Left cardiac atrium (tissue), 4 donors: ENCODE data around the gene ROPN1. TPM values are rescaled to one million over a fixed set of nuclear protein-coding genes. Genes with fewer than 3 reads are reported as not detected.
"Not testable (repeated sequence)": the region's sequence is repeated elsewhere in the genome, so short reads cannot be mapped to it uniquely, and the experiment has no call there.

Experiments
- ATAC-seq, 2 donors: fragments of 200-7000 bp; cut with Tn5 transposase; one replicate each; pipeline ENCODE4 v1.9.1; 2020; ENCODE audit warnings: mild to moderate bottlenecking in 2 of 2, moderate library complexity in 2 of 2
- DNase-seq: peaks from one replicate; pipeline ENCODE4 v3.0.0-alpha.2; 2020
- intact Hi-C, 2 donors: fragments of 100-400 bp; cut with DNase I; formaldehyde crosslinking; loops; one replicate each; pipeline versions ENCODE4 v1.14.1 to v1.15.1; 2022 to 2023
- long read RNA-seq: library from polyadenylated mRNA; unstranded; transcript quantifications from one replicate; pipeline ENCODE4 v2.0.0, GENCODE V29; 2021
- total RNA-seq, 2 donors: library from RNA; stranded (reverse); fragmentation: NEBNext Ultra II Directional; extraction: Animal tissue kit (Norgen Biotek cat#: 25700); gene quantifications; one replicate each; pipeline ENCODE4 v1.2.1, GENCODE V29; 2021
- donor health status: DM: no; HTN: yes; CAD: no.
- donor health status: DM: no; HTN: yes; CAD: no; lungs with severe emphysema.
- donor health status: DM: yes; HTN: yes; CAD: no.
- donor health status: Dilated cardiomyopathy.

The ROPN1 gene
- under 1 TPM in 1 of 2 donors, not detected in 1; 0.29 TPM for total RNA-seq
- long read RNA-seq = 0 reads

DNA sequence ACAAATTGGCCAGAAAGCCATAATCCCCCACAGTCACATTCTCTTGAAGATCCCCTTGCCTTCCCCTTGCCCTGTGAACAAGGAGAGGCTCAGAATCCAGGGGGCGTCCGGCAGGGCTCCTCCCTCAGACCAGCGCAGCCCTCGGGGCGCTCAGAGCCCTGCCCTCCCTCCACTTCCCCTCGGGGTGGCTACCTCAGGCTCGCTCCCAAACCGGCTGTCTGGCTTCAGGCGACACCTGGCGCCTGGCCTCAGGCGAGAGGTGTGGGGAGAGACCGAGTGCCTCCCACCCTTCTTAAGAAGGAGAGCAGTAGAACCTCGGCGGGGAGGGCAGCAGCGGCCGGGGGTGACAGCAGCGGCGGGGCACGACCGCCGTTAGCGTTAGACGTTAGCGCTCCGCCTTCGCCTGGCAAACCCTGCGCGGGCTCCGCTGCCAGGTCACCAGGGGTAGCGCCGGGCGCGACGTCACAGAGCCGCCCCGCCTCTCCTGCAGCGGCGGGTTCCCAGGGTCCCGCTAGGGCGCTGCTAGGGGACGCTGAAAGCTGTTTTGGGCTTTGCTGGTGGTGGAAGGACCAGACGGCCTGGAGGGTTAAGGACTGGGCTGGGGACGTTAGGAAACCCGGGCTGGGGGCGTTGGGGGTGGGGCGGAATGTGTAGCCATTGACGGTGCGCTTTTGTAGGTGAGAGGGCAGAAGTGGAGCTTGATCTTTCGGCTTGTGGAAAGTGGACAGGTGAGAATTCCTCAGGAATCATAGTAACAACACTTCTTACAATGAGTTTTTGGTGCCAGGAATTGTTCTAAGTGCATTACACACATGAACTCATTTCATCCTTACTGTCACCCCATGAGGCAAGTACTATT, at the start of gene ROPN1:
ROPN1 (minus strand) TSS at position 395 of the 859 bp plus-strand sequence. CDS start 11,643 bp downstream, outside the sequence.
- intact Hi-C loops, DNase-seq: not testable (repeated sequence)
- ATAC-seq = peak; percentile 93 to 95

GRCh38 chr3:124041553-124041952, 49.6 kb upstream of the ROPN1 start:
- ATAC-seq (no peak), DNase-seq (no peak)
- intact Hi-C loops = no loop called here

DNA sequence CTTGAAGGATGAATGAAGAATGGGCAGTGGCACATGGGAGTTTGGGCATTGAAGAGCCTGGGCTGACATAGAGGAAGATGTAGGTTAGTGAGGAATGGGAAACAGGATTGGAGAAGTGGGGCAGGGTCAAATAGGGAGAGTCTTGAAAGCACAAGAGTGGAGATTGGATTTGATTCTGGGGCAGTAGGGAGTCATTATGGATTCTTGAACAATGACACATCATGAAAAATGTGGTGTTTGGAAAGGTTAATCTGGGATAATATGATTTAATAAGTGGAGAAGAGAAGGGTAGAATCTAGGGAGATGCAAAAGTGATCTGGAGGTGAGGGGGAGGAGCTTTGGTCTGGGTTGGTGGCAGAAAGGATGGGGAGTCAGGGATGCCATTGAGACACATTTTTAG, 45.4 kb upstream of the ROPN1 start:
- DNase-seq (no peak), ATAC-seq (no peak)
- intact Hi-C loops = no loop called here

DNA sequence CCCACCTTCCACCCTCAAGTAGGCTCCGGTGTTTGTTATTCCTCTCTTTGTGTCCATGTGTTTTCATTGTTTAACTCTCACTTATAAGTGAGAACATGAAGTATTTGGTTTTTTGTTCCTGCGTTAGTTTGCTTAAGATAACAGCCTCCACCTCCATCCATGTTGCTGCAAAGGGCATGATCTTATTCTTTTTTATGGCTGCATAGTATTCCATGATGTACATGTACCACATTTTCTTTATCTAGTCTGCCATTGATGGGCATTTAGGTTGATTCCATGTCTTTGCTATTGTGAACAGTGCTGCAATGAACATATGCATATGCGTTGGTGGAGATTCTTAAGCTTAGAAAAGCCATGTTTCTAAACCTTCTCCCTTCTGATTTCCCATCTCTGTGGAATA, 44.3 kb upstream of the ROPN1 start:
- ATAC-seq, intact Hi-C loops, DNase-seq: not testable (repeated sequence)

DNA sequence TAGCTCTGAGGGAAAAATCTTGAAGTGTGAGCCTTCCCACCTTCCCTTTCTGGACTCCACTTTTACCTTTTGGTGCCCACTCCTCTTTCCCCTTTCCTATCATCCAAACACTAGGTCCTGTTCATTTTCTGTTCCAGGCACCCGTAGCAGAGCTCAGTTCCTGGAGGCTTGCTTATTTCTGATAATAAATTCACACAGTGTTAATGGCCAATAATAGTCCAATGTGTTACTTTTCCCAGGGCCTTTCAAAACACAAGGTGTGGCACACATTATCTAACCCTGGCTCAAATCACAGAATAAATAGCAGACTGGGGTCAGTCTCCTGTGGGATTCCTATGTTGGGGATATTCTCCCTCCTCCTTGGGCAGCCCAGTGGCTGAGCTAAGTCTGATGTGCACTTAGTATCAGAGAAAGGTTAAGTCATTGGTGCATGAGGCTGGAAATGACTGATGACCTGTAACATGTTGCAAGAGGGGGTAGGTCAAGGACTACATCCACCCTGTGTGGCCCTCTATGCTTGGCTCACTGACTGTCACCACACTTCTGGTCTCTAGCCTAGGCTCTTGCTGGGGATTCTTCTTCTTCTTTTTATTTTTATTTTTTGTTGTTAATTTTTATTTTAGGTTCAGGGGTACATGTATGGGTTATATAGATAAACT, 43.7 kb upstream of the ROPN1 start:
- intact Hi-C loops = no loop called here
- no peak for ATAC-seq
- no peak for DNase-seq

GRCh38 chr3:124034844-124035152, 42.9 kb upstream of the ROPN1 start:
- DNase-seq = no peak
- ATAC-seq = no peak
- intact Hi-C loops = loop anchor here (5.0 kb wide), 1 partner anchor 248 kb away; no protein-coding TSS in a partner anchor

GRCh38 chr3:124034016-124034843, 42.3 kb upstream of the ROPN1 start:
- DNase-seq = peak; percentile 23
- ATAC-seq = peak; percentile 14 to 32
- intact Hi-C loops = loop anchor here (5.0 kb wide), 1 partner anchor 248 kb away; no protein-coding TSS in a partner anchor

GRCh38 chr3:124033360-124034015, 41.6 kb upstream of the ROPN1 start, which contains the start of gene KALRN:
Gene KALRN, plus strand, starts transcription at chr3:124033369.
- intact Hi-C loops = loop anchor here (5.0 kb wide), 1 partner anchor 249 kb away; no protein-coding TSS in a partner anchor
- DNase-seq (peak; percentile 32), ATAC-seq (peak; percentile 28 to 64)

DNA sequence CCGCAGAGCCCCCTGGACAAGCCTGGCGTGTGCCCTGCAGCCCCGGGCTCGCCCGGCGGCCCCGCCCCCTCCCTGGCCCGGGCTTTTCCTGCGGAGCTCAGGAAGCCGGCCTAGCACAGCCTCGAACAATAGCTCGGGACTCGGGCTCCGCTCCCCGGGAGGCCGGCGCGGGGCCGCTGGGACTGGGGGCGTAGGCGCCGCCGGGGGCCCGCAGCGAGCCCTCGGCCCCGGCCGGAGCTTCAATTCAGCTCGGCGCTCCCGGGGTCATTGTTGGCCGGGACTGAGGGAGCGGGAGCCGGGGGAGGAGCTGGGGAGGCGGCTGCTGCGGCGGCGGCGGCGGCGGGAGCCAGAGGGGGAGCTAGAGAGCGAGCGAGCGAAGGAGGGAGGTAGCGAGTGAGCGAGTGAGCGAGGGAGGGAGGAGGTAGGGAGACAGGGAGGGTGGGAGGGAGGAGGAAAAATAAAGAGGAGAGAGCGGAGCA, 41.0 kb upstream of the ROPN1 start:
- ATAC-seq (peak; percentile 94 to 95), DNase-seq (peak; percentile 85)
- intact Hi-C loops = loop anchor here (5.0 kb wide), 1 partner anchor 249 kb away; no protein-coding TSS in a partner anchor

DNA sequence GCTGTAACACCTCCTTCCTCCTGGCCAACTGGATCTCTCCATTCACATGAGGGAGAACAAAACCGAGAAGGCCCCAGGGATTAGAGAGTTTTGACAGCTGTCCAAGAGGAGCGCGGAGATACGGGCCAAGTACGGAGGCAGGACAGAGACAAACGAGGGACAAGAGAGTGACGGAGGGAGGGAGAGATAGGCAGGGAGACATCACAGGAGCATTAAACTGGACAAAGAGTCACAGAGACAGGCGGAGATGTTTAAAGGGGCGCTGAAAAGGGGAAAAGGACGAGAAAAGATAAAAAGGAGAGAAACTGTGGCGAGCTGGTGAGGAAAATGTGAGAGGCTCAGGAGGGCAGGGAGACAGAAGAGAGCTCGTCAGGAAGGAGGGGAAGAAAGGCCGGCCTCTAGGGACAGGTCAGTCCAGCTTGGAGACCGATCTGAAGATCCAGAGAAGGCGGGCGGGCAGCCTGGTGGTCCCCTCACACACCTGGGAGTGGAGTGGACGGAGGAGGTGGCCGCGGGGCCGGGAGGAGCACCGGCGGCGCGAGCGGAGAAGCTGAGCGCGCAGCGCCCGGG, 40.5 kb upstream of the ROPN1 start:
- peak; percentile 51 to 69 for ATAC-seq
- peak; percentile 48 for DNase-seq
- intact Hi-C loops = loop anchor here (5.0 kb wide), 1 partner anchor 250 kb away; no protein-coding TSS in a partner anchor

DNA sequence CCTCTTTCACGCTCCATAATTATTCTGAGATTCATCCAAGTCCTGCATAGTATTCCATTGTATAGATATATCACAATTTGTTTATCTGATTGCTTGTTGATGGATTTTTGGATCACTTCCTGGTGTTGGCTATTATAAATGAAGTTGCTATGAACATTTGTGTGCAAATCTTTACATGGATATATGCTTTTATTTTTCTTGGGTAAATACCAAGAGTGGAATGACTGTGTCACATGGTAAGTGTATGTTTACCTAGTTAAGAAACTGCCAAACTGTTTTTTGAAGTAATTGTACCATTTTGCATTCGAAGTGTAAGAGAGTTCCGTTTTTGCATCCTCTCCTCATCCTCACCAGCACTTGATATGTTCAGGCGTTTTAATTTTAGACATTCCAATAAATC, 34.6 kb upstream of the ROPN1 start:
- intact Hi-C loops = loop anchor here in 1 of 2 donors (10.0 kb wide), 1 partner anchor 328 kb away; no protein-coding TSS in a partner anchor
- no peak for ATAC-seq
- no peak for DNase-seq

- DNase-seq, ATAC-seq: not testable (repeated sequence)
- intact Hi-C loops = loop anchor here in 1 of 2 donors (10.0 kb wide), 1 partner anchor 331 kb away; no protein-coding TSS in a partner anchor
Measured at GRCh38 chr3:124023531-124023930, 31.6 kb upstream of the ROPN1 start.

- intact Hi-C loops = loop anchor here (5.0 to 10.0 kb wide), 3 partner anchors 58 to 536 kb away; no protein-coding TSS in a partner anchor
- no peak for DNase-seq
- no peak for ATAC-seq
Measured at GRCh38 chr3:124019291-124019690, 27.4 kb upstream of the ROPN1 start.

DNA sequence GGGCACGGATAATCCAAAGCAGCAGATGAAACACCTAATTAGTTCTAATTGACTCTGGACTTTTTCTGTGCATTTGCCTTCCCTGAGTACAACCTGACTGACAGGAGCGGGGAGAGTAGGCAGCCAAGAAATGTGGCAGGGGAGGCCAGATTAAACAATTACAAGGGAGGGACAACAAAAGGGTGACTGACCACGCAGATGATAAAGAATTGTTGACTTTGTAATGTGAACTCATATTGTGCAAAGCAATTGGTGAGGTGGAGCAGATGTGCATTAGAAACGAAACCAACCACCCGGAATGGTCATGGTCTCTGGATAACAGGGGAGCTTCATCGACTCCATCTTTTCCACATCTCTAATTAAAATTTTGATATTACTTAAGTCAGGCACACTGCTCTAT, 25.6 kb upstream of the ROPN1 start:
- peak in 1 of 2 donors; percentile 38 for ATAC-seq
- intact Hi-C loops = loop anchor here (2.0 to 10.0 kb wide), 5 partner anchors 60 to 537 kb away; no protein-coding TSS in a partner anchor
- not testable (repeated sequence) for DNase-seq

DNA sequence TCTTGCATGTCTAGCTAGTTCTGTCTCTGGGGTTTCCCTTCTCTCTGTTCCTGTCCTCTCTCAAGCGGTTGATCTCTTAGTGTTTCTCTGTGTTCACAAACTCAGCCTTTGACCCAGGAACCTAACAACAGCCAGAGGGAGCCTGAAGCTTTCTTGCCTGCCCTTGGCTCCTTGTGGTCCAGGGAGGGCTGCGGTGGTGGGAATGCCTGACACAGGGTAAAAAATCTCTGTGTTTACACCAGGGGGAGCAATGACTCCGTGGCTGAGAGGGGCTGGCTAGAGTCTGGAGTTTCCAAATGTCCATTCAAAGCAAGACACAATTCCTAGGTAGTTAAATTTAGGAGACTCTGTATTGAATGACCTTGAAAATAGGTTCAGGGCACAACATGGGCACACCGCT, 24.6 kb upstream of the ROPN1 start:
- intact Hi-C loops = loop anchor here (2.0 to 10.0 kb wide), 5 partner anchors 61 to 538 kb away; no protein-coding TSS in a partner anchor
- ATAC-seq (peak; percentile 90 to 98), DNase-seq (peak; percentile 35)

DNA sequence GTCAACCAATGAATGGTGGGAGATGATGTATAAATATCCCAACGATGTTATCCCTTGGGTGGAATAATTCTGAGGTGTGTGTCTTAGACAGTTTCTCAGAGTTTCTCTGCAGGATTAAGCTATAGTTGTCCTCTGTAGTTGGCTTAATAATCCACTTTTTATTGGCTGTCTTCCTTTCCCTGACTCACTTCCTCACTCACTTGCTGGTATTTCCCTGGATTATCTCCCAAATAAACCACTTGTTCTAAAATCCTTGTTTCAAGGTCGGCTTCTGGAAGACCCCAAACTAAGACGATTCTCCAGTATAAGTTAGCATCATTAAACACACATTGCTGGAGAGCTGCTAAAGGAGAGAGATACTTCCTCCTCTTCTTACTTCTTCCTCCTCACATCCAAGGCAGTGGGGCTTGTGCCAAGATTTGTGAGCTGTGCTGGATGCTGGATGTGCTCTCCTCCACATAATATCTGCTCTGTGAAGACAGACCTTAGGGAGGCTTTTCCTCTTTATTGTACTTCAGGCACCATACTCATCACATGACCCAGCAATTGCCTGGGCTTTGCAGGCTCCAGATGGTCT, 22.5 kb upstream of the ROPN1 start:
- intact Hi-C loops = loop anchor here (10.0 kb wide), 2 partner anchors 450 to 540 kb away; no protein-coding TSS in a partner anchor

DNA sequence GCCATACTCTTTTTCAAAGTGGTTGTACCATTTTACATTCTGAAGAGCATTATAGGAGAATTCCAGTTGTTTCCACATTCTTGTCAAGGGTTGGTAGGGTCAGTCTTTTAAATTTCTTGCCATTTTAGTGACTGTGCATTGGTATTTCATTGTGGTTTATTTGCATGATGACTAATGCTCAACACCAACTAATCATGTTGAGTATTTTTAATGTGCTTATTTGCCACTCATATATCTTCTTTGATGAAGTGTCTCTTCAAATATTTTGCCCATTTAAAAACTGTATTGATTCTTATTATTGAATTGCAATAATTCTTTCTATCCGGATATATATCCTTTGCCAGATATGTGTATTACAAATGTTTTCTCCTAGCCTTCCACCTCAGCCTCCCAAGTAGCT, 16.4 kb upstream of the ROPN1 start:
- intact Hi-C loops, DNase-seq, ATAC-seq: not testable (repeated sequence)

More for the DNA sequence above, 22.5 kb upstream of the ROPN1 start:
- peak in 1 of 2 donors; percentile 56 for ATAC-seq
- peak; percentile 27 for DNase-seq
